HG02571 (cell line): ENCODE measurements around the gene SLC37A2.

ENCODE experiments used
- ATAC-seq: cut with Tn5 transposase; IDR thresholded peaks from one replicate; pipeline ENCODE4 v1.9.1; 2021; ENCODE audit warnings: mild to moderate bottlenecking, moderate library complexity; ENCODE audit not compliant: unreplicated experiment

SLC37A2 gene

DNA sequence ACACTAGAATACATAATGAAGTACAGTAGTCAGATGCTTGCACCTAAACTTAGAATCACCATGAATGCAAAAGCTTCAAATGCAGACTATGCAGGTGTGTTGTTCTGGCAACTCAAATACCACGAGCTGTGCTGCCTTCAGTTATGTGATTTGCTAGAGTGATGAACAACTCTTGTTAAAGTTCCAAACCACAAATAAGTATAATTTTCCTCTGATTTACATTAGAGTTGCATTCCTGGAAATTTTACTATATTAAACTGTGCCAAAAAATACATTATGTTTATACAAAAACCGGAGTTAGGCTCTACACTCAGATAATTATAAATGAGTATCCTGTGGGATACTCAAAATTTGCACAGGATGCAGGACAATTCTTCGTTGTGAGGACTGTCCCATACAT, 45.4 kb downstream of the SLC37A2 start:
- no peak for ATAC-seq

- ATAC-seq, result no peak
Observed at GRCh38 chr11:125110506-125110905, 47.4 kb downstream of the SLC37A2 start.

DNA sequence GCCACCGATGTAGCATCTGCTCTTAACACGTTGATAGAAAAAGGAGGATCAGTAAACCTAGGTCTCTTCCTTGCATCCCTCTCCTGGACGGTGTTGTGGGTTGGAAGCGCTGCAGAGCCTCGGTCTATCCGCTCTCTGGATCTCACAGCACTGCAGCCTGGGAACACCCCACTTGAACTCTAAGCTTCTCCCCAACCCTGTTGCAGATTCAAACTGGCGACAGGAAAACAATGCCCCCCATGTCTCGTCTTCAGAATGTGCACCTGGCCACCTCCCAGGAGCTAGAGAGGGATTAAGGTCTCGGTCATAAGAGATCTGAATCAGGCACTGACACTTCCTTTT, 47.9 kb downstream of the SLC37A2 start:
- no peak for ATAC-seq

DNA sequence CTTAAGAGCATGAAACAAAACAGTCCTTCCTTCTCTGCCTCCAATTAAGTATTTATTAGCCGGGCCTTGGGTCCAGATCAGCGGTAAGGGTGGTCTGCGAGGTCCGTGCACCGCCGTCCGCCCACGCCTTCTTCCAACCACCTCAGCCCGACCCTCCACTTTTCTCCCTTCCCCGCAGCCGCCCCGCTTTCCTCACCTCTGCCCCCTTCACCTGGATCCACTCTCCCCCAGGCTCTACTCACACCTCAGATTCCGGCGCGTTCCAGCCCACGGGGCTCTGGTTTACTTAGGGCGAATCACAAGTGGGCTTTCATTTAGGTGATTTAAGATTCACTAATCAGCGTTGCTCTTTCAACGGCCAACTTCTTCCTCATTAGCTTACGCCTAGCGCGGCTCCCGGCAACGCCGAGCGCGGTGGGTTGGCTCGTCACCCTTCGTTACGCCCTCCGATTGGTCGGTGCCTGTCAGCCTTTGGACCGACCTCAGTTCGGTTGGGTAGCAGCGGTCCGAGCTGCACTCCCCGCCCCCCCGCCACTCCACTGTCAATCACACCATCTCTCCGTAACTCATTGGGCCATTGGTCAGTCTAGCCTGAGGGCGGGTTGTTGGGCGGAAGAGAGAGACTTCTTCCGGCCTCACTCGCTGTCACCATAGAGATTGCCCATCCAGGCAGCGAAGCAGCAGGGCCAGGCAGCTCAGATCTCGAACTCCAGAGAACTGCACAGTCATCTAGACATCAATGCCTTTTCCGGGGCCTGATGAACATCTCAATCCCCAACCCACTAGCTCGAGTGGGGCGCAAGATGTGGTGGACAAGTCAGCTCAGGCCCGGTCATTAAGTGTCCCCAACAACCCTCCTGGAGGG, 48.5 kb downstream of the SLC37A2 start, which contains the start of gene TMEM218:
Gene TMEM218 (minus strand): TSS at position 284 of the 865 bp plus-strand sequence. CDS start 9,385 bp downstream, outside the sequence.
- ATAC-seq, result peak; percentile 96

DNA sequence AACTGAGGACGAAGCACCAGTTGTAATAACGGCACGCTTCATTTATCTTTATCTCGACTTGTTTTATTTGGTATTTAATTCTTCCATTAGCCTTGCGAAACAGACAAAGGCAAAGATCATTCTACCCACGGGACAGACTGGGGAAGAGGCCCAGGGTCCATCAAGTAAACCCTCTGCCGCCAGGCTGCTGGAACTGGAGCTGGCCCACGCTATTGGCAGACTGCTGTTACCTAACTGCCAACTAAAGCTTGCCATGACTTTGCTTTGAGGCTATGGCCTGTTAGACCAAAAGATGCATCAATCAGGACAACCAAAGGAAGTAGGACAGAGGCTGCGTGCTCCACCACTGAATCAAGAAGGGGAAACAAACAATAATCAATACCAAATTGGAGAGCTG, 49.1 kb downstream of the SLC37A2 start:
- ATAC-seq, result no peak

GRCh38 chr11:125114518-125114917, 51.4 kb downstream of the SLC37A2 start:
- ATAC-seq, result no peak

GRCh38 chr11:125117429-125117828, 54.3 kb downstream of the SLC37A2 start:
- no peak for ATAC-seq

DNA sequence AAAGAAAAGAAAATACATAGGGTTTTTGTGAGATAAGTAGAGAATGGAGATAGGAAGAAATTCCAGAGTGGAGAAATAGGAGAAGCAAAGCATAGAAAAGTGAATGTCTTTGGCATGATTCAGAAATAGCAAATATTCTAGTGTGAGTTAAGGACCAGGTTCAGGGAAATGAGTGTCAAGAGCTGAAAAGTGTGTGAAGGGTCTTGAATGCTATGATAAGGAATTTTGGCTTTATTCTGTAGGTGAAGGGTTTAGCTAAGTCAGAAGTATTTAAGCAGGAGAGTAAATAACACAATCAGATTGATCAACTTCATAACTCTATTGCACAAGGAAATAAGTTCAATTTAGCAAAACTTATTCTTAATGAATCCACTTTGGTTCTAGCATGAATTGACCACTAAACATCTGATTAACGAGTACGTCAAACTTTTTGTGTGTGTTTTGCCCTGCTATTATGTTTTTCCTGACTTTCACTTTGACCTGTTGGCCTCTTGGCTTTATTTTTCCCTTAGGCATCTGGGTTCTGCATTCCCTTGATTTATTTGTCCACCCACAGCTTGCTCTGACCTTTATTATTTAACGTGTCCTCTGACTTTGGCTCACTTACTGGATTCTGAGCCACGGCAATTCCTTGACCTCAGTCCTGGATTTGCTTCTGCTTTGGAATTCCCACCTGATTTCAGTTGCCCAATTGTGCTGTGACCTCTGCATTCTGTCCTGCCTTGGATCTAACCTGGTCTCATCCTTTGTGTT, 60.3 kb downstream of the SLC37A2 start:
- no peak for ATAC-seq

GRCh38 chr11:125123947-125124617, 61.0 kb downstream of the SLC37A2 start:
- peak; percentile 82 for ATAC-seq

DNA sequence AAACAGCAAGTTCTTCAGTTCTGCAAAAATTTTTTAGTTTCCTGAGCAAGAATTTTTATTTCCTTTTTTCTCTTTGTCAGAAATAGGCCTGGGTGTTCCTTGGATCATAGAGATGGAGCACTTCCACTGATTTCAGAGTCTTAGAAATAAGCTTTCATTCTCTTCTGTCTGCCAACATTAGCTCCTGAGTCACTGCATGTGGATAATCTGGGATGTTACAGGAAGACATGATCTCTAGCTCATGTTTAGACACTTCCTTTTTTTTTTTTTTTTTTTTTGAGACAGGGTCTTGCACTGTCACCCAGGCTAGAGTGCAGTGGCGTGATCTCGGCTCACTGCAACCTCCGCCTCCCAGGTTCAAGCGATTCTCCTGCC, 61.5 kb downstream of the SLC37A2 start:
- no peak for ATAC-seq

DNA sequence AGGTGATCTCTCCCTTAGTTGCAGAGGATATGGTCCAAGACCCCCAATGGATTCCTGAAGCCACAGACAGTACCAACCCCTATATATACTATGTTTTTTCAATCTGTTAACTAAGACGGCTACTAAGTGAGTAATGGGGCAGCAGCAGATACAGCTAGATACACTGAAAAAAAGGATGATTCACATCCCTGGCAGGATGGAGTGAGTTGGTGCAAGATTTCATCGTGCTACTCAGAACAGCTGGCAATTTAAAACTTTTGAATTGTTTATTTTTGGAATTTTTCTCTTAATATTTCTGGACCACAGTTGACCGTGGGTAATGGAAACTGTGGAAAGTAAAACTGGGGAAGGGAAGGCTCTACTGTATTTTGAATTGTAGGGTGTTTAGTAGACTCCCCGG, 65.3 kb downstream of the SLC37A2 start:
- ATAC-seq, result no peak

- no peak for ATAC-seq
Observed at GRCh38 chr11:125129316-125129993, 66.3 kb downstream of the SLC37A2 start.

DNA sequence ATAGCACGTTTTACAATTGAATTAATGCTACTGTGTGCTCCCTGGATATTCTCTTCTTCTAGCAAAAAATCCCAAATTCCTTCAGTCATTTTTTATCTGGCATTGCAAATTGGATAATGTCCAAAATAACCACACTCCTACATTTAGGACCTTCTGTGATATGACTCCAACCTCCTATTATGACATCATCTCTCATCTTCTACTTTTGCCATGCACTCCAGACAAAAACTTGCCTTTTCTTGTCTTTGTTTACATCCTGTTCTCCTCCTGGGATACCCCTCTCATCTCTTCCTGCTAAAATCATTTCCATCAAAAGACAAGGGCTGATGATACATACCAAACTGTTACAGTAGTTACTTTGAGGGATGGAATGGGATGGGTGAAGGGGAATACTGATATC, 69.0 kb downstream of the SLC37A2 start:
- no peak for ATAC-seq

DNA sequence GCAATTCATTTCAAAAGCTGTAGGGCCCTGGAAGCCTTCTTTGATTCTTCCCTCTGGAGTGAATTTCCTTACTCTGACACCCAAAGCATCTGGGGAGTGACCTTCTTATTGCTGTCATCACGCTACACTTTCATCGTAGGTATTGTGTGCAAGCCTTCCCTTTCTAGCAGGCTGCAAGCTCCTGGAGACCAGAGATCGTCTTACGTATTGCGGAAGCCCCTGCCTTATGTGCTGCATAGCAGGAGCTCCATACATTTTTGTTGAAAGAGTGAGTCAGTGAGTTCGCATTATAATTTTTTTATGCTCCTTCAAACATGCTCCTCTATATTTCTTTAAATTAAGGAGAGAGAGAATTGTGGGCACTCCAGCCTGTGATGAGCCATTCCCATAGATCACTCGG, 69.5 kb downstream of the SLC37A2 start:
- ATAC-seq, result no peak

- no peak for ATAC-seq
Observed at GRCh38 chr11:125136001-125136400, 72.9 kb downstream of the SLC37A2 start.

DNA sequence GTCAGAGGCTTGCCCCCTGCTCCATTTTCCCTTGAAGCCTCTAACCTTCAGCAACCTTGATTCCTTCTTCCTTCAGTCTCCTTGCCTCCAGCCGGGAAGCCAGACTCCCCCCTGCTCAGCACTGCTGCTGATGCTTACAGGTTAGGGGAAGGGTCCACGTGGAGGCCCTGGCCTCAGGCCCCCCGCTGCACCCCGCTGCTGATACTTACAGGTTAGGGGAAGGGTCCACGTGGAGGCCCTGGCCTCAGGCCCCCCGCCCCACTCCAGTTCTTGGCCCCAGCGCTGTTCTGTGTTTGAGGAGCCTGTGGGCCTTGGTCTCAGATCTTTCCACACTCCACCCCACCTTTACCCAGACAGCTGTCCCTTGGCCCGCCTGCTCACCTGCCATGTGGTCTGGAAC, 75.9 kb downstream of the SLC37A2 start:
- ATAC-seq, result no peak

DNA sequence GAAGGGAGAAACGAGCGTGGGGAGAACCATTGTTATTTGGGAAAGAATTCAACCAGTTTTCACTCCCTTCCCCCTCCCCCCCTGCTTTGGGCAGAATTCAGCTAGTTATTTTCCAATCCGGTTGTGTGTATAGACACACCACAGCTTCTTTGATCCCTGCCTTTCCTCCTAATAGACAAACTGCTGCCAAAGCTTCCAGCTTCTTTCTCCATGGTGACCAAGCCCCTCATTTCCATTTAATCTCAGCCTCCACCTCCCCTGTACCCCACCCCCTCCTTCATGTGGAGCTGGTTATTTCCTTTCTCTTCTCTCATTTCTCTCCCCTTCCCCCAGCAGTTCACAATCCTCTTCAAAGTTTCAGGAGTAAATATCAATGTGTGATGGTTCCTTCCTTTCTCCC, 76.7 kb downstream of the SLC37A2 start:
- ATAC-seq, result no peak
